GM19351 (cell line): ENCODE measurements around the gene SLC4A1AP.

Experiments used
- ATAC-seq: cut with Tn5 transposase; IDR thresholded peaks from one replicate; pipeline ENCODE4 v1.9.1; 2021; ENCODE audit warnings: mild to moderate bottlenecking, moderate library complexity; ENCODE audit not compliant: unreplicated experiment

The SLC4A1AP gene

GRCh38 chr2:27716301-27717069, 52.8 kb downstream of the SLC4A1AP start:
- ATAC-seq = no peak

GRCh38 chr2:27717070-27717795, 53.5 kb downstream of the SLC4A1AP start:
- no peak for ATAC-seq

- no peak for ATAC-seq
These were observed 56.4 kb downstream of the SLC4A1AP start for GRCh38 chr2:27720004-27720551.

GRCh38 chr2:27721335-27721734, 57.6 kb downstream of the SLC4A1AP start:
- no peak for ATAC-seq

- ATAC-seq = no peak
These were observed 58.3 kb downstream of the SLC4A1AP start for GRCh38 chr2:27721884-27722485.

- ATAC-seq = no peak
These were observed 59.9 kb downstream of the SLC4A1AP start for GRCh38 chr2:27723372-27724144.

GRCh38 chr2:27724191-27724590, 60.5 kb downstream of the SLC4A1AP start:
- ATAC-seq = no peak

GRCh38 chr2:27724905-27725701, 61.4 kb downstream of the SLC4A1AP start:
- no peak for ATAC-seq

- no peak for ATAC-seq
These were observed 63.6 kb downstream of the SLC4A1AP start for GRCh38 chr2:27727257-27727656.

GRCh38 chr2:27728081-27728858, 64.6 kb downstream of the SLC4A1AP start:
- no peak for ATAC-seq

- ATAC-seq = no peak
These were observed 65.5 kb downstream of the SLC4A1AP start for GRCh38 chr2:27729198-27729597.

GRCh38 chr2:27729614-27730013, 65.9 kb downstream of the SLC4A1AP start:
- ATAC-seq = no peak

GRCh38 chr2:27730261-27730662, 66.6 kb downstream of the SLC4A1AP start:
- ATAC-seq = no peak

- ATAC-seq = no peak
These were observed 67.4 kb downstream of the SLC4A1AP start for GRCh38 chr2:27730980-27731691.

GRCh38 chr2:27734305-27734704, 70.6 kb downstream of the SLC4A1AP start:
- no peak for ATAC-seq

- ATAC-seq = no peak
These were observed 71.7 kb downstream of the SLC4A1AP start for GRCh38 chr2:27735263-27735904.

GRCh38 chr2:27736031-27736889, 72.6 kb downstream of the SLC4A1AP start:
- no peak for ATAC-seq
